Transverse colon (tissue), 4 donors: Measurements from ENCODE around the gene MRPL48. TPM values are rescaled to one million over a fixed set of nuclear protein-coding genes. Genes with fewer than 3 reads are reported as not detected.

Source experiments
- DNase-seq: peaks from one replicate; pipeline ENCODE4 v3.0.0-alpha.2; 2019
- H3K27ac ChIP-seq, 4 donors: fragments of 200-600 bp; sonication (generic); 2 replicates each; pipeline ENCODE4 v1.5.1; 2016 to 2018; ENCODE audit warnings: inconsistent platforms in 4 of 4
- H3K27me3 ChIP-seq: fragments of 200-600 bp; sonication (generic); 2 replicates; pipeline ENCODE4 v1.5.1; 2017; ENCODE audit warnings: inconsistent platforms
- H3K36me3 ChIP-seq, 4 donors: fragments of 200-600 bp; sonication (generic); 2 replicates each; pipeline ENCODE4 v1.5.1; 2017 to 2019; ENCODE audit warnings: inconsistent platforms in 4 of 4
- H3K4me1 ChIP-seq, 4 donors: fragments of 200-600 bp; sonication (generic); 2 replicates each; pipeline ENCODE4 v1.5.1; 2017 to 2020; ENCODE audit warnings: inconsistent platforms in 4 of 4
- H3K4me3 ChIP-seq, 4 donors: fragments of 200-600 bp; sonication (generic); 1 replicate in 1 of 4; 2 replicates in 3 of 4; pipeline versions ENCODE4 v1.5.1 to v1.6.1; 2017 to 2019; ENCODE audit warnings: inconsistent platforms in 4 of 4
- H3K9me3 ChIP-seq, 2 donors: fragments of 200-600 bp; sonication (generic); 2 replicates each; pipeline ENCODE4 v1.5.1; 2017 to 2019; ENCODE audit warnings: inconsistent platforms in 2 of 2
- EP300 ChIP-seq: sonication (generic); formaldehyde crosslinking; IDR thresholded peaks from one replicate; pipeline ENCODE4 v1.6.1; 2017; ENCODE audit warnings: antibody characterized with exemption, low read depth
- POLR2A ChIP-seq: fragments of 450-650 bp; IDR thresholded peaks from one replicate; pipeline ENCODE4 v1.6.1; 2016; ENCODE audit warnings: antibody characterized with exemption, mild to moderate bottlenecking, moderate library complexity
- POLR2AphosphoS5 ChIP-seq, 3 donors: sonication (generic); formaldehyde crosslinking; IDR thresholded peaks; one replicate each; pipeline ENCODE4 v1.6.1; 2016; ENCODE audit warnings: antibody characterized with exemption in 3 of 3
- WGBS, 2 donors: methylation state at CpG; one replicate each; pipeline ENCODE4 v1.1.5; 2018; ENCODE audit warnings: low coverage in 1 of 2; 5-methylcytosine and 5-hydroxymethylcytosine counted together
- in situ Hi-C, 4 donors: fragments of 200-750 bp; cut with MboI; loops; one replicate each; pipeline versions ENCODE4 v1.15.0 to v1.15.1; 2017; ENCODE audit warnings: low sequenced_read_pairs in 3 of 4, low pct_ligation_motif_present in 1 of 4, low pct_unique_long_range_greater_than_20kb in 1 of 4
- intact Hi-C: fragments of 100-400 bp; cut with DNase I; formaldehyde crosslinking; loops from one replicate; pipeline ENCODE4 v1.15.1; 2023; ENCODE audit warnings: low total_unique reads
- total RNA-seq, 4 donors: library from RNA; depleted of rRNA; stranded (reverse); fragments of >200 nt; gene quantifications; one replicate each; pipeline ENCODE4 v1.1.0, GENCODE V29; 2016
- TF ChIP-seq, protein P1 (sequence below), 5 experiments: fragments of 200-600 bp in 3 of 5; fragments of 450-650 bp in 2 of 5; sonication (generic) in 3 of 5; IDR thresholded peaks; 1 replicate in 2 of 5; 2 replicates in 3 of 5; pipeline ENCODE4 v1.5.1; 2016 to 2017; ENCODE audit warnings: antibody characterized with exemption in 5 of 5, inconsistent platforms in 3 of 5, mild to moderate bottlenecking in 2 of 5, moderate library complexity in 1 of 5

Gene MRPL48
- total RNA-seq, 4 donors from 2014 or later = 10.5 to 21.1 (median 21.0) TPM; not detected in 1

DNA sequence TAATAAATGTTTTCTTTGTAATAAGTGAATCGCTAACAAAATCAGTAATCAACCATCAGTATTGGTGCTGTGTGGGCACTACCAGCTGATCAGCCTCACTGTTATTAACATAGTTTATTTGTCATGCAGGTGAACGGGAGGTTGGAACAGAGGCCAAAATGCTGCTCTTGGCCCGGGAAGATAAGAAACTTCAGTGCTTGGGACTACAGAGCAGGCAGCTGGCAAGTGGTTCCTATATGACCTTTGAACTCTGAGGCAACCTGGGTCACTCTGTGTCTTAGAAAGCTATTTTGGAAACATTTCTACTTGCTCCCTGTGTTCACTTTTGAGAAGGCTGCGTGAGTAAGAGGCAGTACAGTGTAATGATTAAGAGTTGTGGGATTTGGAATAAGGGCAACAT lies 126.6 kb downstream of the MRPL48 start:
- TF ChIP-seq POLR2AphosphoS5 (IDR thresholded peaks at IDR 0.05) = no peak
- TF ChIP-seq POLR2A = no peak
- TF ChIP-seq, protein P1, sequence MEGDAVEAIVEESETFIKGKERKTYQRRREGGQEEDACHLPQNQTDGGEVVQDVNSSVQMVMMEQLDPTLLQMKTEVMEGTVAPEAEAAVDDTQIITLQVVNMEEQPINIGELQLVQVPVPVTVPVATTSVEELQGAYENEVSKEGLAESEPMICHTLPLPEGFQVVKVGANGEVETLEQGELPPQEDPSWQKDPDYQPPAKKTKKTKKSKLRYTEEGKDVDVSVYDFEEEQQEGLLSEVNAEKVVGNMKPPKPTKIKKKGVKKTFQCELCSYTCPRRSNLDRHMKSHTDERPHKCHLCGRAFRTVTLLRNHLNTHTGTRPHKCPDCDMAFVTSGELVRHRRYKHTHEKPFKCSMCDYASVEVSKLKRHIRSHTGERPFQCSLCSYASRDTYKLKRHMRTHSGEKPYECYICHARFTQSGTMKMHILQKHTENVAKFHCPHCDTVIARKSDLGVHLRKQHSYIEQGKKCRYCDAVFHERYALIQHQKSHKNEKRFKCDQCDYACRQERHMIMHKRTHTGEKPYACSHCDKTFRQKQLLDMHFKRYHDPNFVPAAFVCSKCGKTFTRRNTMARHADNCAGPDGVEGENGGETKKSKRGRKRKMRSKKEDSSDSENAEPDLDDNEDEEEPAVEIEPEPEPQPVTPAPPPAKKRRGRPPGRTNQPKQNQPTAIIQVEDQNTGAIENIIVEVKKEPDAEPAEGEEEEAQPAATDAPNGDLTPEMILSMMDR (IDR thresholded peaks at IDR 0.05) = no peak
- TF ChIP-seq EP300 = no peak
- intact Hi-C loops = no loop called here
- Histone ChIP-seq H3K36me3 (peaks cover 0 to 43% (median 20%) of the 10 kb centered on the region in 4 donors), H3K27ac (no peak overlapping the region), H3K4me3 (no peak overlapping the region), H3K4me1 (no peaks in the 10 kb centered on the region), H3K27me3 (no peaks in the 10 kb centered on the region), H3K9me3 (no peaks in the 10 kb centered on the region)
- 72 to 79% methylated on average over 3 to 4 of the region's 4 CpGs for WGBS, 2 donors
- no peak for DNase-seq
- in situ Hi-C loops = no loop called here

Other genes with a start within 250 kb of the MRPL48 start
- gene FAM168A, start 189.8 kb upstream of the MRPL48 start, total RNA-seq = 10 to 100 TPM; 17.5 to 43.4 (median 23.3) TPM
- gene PLEKHB1, start 141.3 kb upstream of the MRPL48 start, total RNA-seq = 10 to 100 TPM in 1 of 4 donors, 1 to 10 TPM in 3; 7.2 to 23.5 (median 9.6) TPM
- 100 to 1,000 TPM in 3 of 4 donors, 10 to 100 TPM in 1; 49.0 to 232 (median 206) TPM for gene RAB6A, start 26.8 kb upstream of the MRPL48 start, total RNA-seq
- gene COA4, start 89.0 kb downstream of the MRPL48 start, total RNA-seq = 10 to 100 TPM; 26.3 to 92.8 (median 74.4) TPM
- 10 to 100 TPM in 2 of 4 donors, 1 to 10 TPM in 1, under 1 TPM in 1; 0.37 to 10.5 (median 6.4) TPM for gene PAAF1, start 89.1 kb downstream of the MRPL48 start, total RNA-seq
- not detected for gene DNAJB13, start 163.2 kb downstream of the MRPL48 start, total RNA-seq
- gene UCP2, start 195.0 kb downstream of the MRPL48 start, total RNA-seq = 10 to 100 TPM; 36.7 to 57.6 (median 39.6) TPM
- gene UCP3, start 221.2 kb downstream of the MRPL48 start, total RNA-seq = 1 to 10 TPM; 1.3 to 7.6 (median 3.1) TPM